Thoracic aorta (tissue), 2 donors: ENCODE results near the gene SLC36A4. TPM values are rescaled to one million over a fixed set of nuclear protein-coding genes. Genes with fewer than 3 reads are reported as not detected.
"Not testable (repeated sequence)": the region's sequence is repeated elsewhere in the genome, so short reads cannot be mapped to it uniquely, and the experiment has no call there.

Experiments used
- ATAC-seq: fragments of 150-250 bp; one replicate; pipeline ENCODE4 v1.8.0; 2017; ENCODE audit warnings: low read depth; ENCODE audit not compliant: insufficient number of reproducible peaks, low FRiP score
- DNase-seq: peaks from one replicate; pipeline ENCODE4 v3.0.0-alpha.2; 2020; ENCODE audit warnings: low spot score
- H3K27ac ChIP-seq, 2 donors: fragments of 200-600 bp; sonication (generic); 1 replicate in 1 of 2; 2 replicates in 1 of 2; pipeline ENCODE4 v1.5.1; 2016; ENCODE audit warnings: mild to moderate bottlenecking in 2 of 2, moderate library complexity in 2 of 2
- H3K27me3 ChIP-seq: fragments of 200-600 bp; sonication (generic); replicated peaks from 2 replicates; pipeline ENCODE4 v1.6.0; 2016; ENCODE audit warnings: mild to moderate bottlenecking; ENCODE audit not compliant: insufficient read depth
- H3K36me3 ChIP-seq: fragments of 200-600 bp; sonication (generic); one replicate; pipeline ENCODE4 v1.5.1; 2016
- H3K4me1 ChIP-seq, 2 donors: fragments of 200-600 bp; sonication (generic); 1 replicate in 1 of 2; 2 replicates in 1 of 2; pipeline versions ENCODE4 v1.5.1 to v1.6.0; 2016; ENCODE audit warnings: low read depth in 2 of 2, mild to moderate bottlenecking in 1 of 2; ENCODE audit not compliant: control insufficient read depth in 1 of 2
- H3K4me3 ChIP-seq: fragments of 200-600 bp; sonication (generic); 2 replicates; pipeline ENCODE4 v1.5.1; 2016; ENCODE audit warnings: mild to moderate bottlenecking
- H3K9me3 ChIP-seq: fragments of 200-600 bp; sonication (generic); 2 replicates; pipeline ENCODE4 v1.5.1; 2016
- CTCF ChIP-seq: fragments of 200-600 bp; sonication (generic); IDR thresholded peaks from one replicate; pipeline ENCODE4 v1.5.1; 2019; ENCODE audit warnings: antibody characterized with exemption
- total RNA-seq, 2 donors: library from RNA; depleted of rRNA; stranded (reverse); fragments of >200 nt; gene quantifications; one replicate each; pipeline versions ENCODE4 v1.1.0 to v1.2.3, GENCODE V29; 2016

Gene SLC36A4
- total RNA-seq, 2 donors from 2014 or later, result 8.5 to 27.2 TPM

- DNase-seq, result no peak
- Histone ChIP-seq H3K9me3 (no peaks in the 10 kb centered on the region), H3K4me3 (no peak overlapping the region), H3K27ac (no peak overlapping the region), H3K4me1 (no peaks in the 10 kb centered on the region), H3K36me3 (no peaks in the 10 kb centered on the region), H3K27me3 (no peaks in the 10 kb centered on the region)
- no peak for ATAC-seq
- no peak for TF ChIP-seq CTCF
Observed at GRCh38 chr11:93117565-93117964, 80.2 kb downstream of the SLC36A4 start.

- Histone ChIP-seq H3K9me3 (no peaks in the 10 kb centered on the region), H3K27me3 (no peaks in the 10 kb centered on the region), H3K27ac (no peak overlapping the region), H3K36me3 (no peaks in the 10 kb centered on the region), H3K4me1 (no peaks in the 10 kb centered on the region), H3K4me3 (no peak overlapping the region)
- TF ChIP-seq CTCF, result no peak
- no peak for DNase-seq
- no peak for ATAC-seq
Observed at GRCh38 chr11:93116641-93117441, 81.0 kb downstream of the SLC36A4 start.

GRCh38 chr11:93114304-93114703 lies 83.5 kb downstream of the SLC36A4 start:
- no peaks in the 10 kb centered on the region for H3K4me1 ChIP-seq
- no peaks in the 10 kb centered on the region for H3K9me3 ChIP-seq
- no peak overlapping the region for H3K4me3 ChIP-seq
- no peak overlapping the region for H3K27ac ChIP-seq
- H3K36me3 ChIP-seq, result no peaks in the 10 kb centered on the region
- no peak for ATAC-seq
- no peaks in the 10 kb centered on the region for H3K27me3 ChIP-seq
- DNase-seq, result no peak
- no peak for TF ChIP-seq CTCF

GRCh38 chr11:93113824-93114223 lies 84.0 kb downstream of the SLC36A4 start:
- no peaks in the 10 kb centered on the region for H3K9me3 ChIP-seq
- no peaks in the 10 kb centered on the region for H3K27me3 ChIP-seq
- DNase-seq, result no peak
- ATAC-seq, result no peak
- TF ChIP-seq CTCF, result no peak
- H3K27ac ChIP-seq, result no peak overlapping the region
- no peaks in the 10 kb centered on the region for H3K4me1 ChIP-seq
- H3K4me3 ChIP-seq, result no peak overlapping the region
- no peaks in the 10 kb centered on the region for H3K36me3 ChIP-seq

- not testable (repeated sequence) for H3K27ac ChIP-seq, DNase-seq, H3K4me1 ChIP-seq, ATAC-seq, H3K4me3 ChIP-seq, H3K27me3 ChIP-seq, H3K36me3 ChIP-seq, H3K9me3 ChIP-seq
Observed at GRCh38 chr11:93111147-93111546, 86.6 kb downstream of the SLC36A4 start.

GRCh38 chr11:93100211-93100610 lies 97.6 kb downstream of the SLC36A4 start:
- Histone ChIP-seq H3K4me3 (no peak overlapping the region), H3K27ac (no peak overlapping the region), H3K36me3 (no peaks in the 10 kb centered on the region), H3K4me1 (no peaks in the 10 kb centered on the region), H3K9me3 (no peaks in the 10 kb centered on the region), H3K27me3 (no peaks in the 10 kb centered on the region)
- TF ChIP-seq CTCF, result no peak
- ATAC-seq (no peak), DNase-seq (no peak)
